HCT116 (cell line): ENCODE measurements around the gene MADD.

Experiments
- CEBPB ChIP-seq: IDR thresholded peaks from 2 replicates; pipeline ENCODE4 v1.6.1; 2012; ENCODE audit warnings: low read depth
- CTCF ChIP-seq, 3 experiments: fragments of 200-600 bp in 1 of 3; sonication (generic) in 1 of 3; IDR thresholded peaks in 2 of 3; conservative IDR thresholded peaks in 1 of 3; 2 replicates each; pipeline ENCODE4 v1.5.1; 2012 to 2017; ENCODE audit warnings: low read depth in 2 of 3, low read length in 2 of 3, antibody characterized with exemption in 1 of 3, borderline replicate concordance in 1 of 3, control low read depth in 1 of 3, mild to moderate bottlenecking in 1 of 3, mixed read lengths in 1 of 3, mixed run types in 1 of 3, moderate library complexity in 1 of 3; ENCODE audit not compliant: insufficient read depth in 1 of 3
- EGR1 ChIP-seq: IDR thresholded peaks from 2 replicates; pipeline ENCODE4 v1.6.1; 2012; ENCODE audit warnings: low read depth
- EZH2phosphoT487 ChIP-seq: fragments of 200-600 bp; IDR thresholded peaks from 2 replicates; pipeline ENCODE4 v1.6.1; 2018; ENCODE audit warnings: antibody characterized with exemption, borderline replicate concordance
- POLR2A ChIP-seq: IDR thresholded peaks from 2 replicates; pipeline ENCODE4 v1.7.0; 2011; ENCODE audit warnings: borderline replicate concordance; ENCODE audit not compliant: insufficient read depth, insufficient read length; ENCODE audit errors: extremely low read depth
- POLR2AphosphoS5 ChIP-seq: IDR thresholded peaks from 2 replicates; pipeline ENCODE4 v1.6.1; 2011; ENCODE audit warnings: mild to moderate bottlenecking, low read depth, low read length, moderate library complexity
- SP1 ChIP-seq: IDR thresholded peaks from 2 replicates; pipeline ENCODE4 v1.6.1; 2012; ENCODE audit warnings: low read depth
- TCF7L2 ChIP-seq: IDR thresholded peaks from 2 replicates; pipeline ENCODE4 v1.7.0; 2011; ENCODE audit warnings: borderline replicate concordance, inconsistent platforms; ENCODE audit not compliant: insufficient read depth, insufficient read length; ENCODE audit errors: extremely low read depth
- ZFX ChIP-seq: fragments of 450-650 bp; IDR thresholded peaks from 2 replicates; pipeline ENCODE4 v1.6.1; 2017

DNA sequence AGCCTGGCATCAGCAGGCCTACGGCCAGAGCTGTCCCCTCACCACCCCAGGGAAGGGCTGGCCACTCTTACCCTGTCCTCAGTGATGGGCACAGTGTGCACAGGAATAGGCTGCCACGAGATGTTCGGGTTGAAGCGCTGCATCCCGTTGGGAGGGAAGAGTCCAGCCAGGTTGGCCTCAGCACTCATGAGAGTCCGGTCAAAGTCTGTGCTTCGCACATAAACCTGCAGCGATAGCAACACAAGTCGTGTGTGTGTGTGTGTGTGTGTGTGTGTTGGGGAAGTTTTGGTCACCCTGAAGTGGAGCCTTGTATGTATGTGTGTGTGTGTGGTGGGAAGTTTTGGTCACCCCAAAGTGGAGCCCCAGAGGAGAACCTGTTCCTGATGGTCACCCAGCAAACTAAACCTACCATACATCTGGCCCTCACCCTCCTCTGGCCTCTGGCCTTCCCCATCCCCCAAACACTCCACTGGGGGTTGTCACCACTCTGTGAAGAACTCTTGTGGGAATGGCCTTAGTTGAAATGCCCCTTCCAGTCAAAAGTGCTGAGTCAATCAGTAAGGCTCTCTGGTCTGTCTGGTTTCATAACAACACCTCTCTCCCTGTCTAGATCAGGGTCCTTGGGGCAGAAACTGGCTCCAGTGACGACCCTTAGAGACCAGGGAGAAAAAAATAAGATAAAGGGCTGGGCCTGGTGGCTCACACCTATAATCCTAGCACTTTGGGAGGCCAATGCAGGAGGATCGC, 24.1 kb upstream of the MADD start:
- TF ChIP-seq CTCF (IDR thresholded peaks at IDR 0.05 in 2 of 3, conservative IDR thresholded peaks at IDR 0.05 in 1 of 3; ENCODE audit: borderline replicate concordance in 1 of 3, insufficient read depth in 1 of 3, low read depth in 2 of 3, low read length in 2 of 3) (no peak), EZH2phosphoT487 (no peak), CEBPB (no peak), POLR2A (no peak), POLR2AphosphoS5 (no peak), EGR1 (no peak), TCF7L2 (no peak), SP1 (no peak), ZFX (no peak)
